Skeletal muscle tissue (tissue), 4 donors: ENCODE results near the gene ROBO1. TPM values are rescaled to one million over a fixed set of nuclear protein-coding genes. Genes with fewer than 3 reads are reported as not detected.

ENCODE experiments used
- H3K27ac ChIP-seq: one replicate; pipeline ENCODE4 v1.7.0; 2013; ENCODE audit warnings: mild to moderate bottlenecking, low read depth, low read length, inconsistent platforms
- H3K27me3 ChIP-seq, 3 donors: one replicate each; pipeline ENCODE4 v1.7.0; 2013; ENCODE audit warnings: low read length in 3 of 3; ENCODE audit not compliant: control insufficient read depth in 3 of 3, insufficient read depth in 3 of 3
- H3K36me3 ChIP-seq, 3 donors: one replicate each; pipeline ENCODE4 v1.7.0; 2013; ENCODE audit warnings: low read length in 3 of 3; ENCODE audit not compliant: control insufficient read depth in 3 of 3, insufficient read depth in 3 of 3
- H3K4me1 ChIP-seq, 3 donors: one replicate each; pipeline ENCODE4 v1.7.0; 2013; ENCODE audit warnings: low read length in 3 of 3, mild to moderate bottlenecking in 3 of 3; ENCODE audit not compliant: control insufficient read depth in 3 of 3, insufficient read depth in 3 of 3
- H3K4me3 ChIP-seq, 3 donors: one replicate each; pipeline ENCODE4 v1.7.0; 2013; ENCODE audit warnings: low read length in 3 of 3
- H3K9ac ChIP-seq, 3 donors: one replicate each; pipeline ENCODE4 v1.7.0; 2013; ENCODE audit warnings: low read length in 3 of 3, mild to moderate bottlenecking in 3 of 3, moderate library complexity in 2 of 3, low read depth in 1 of 3
- H3K9me3 ChIP-seq, 3 donors: one replicate each; pipeline ENCODE4 v1.7.0; 2013; ENCODE audit warnings: low read length in 3 of 3; ENCODE audit not compliant: control insufficient read depth in 3 of 3
- total RNA-seq: library from RNA; depleted of rRNA; stranded (reverse); fragments of >200 nt; gene quantifications from one replicate; pipeline ENCODE4 v1.2.3, GENCODE V29; 2014
- donor health status: Osteomylitis.

The ROBO1 gene
- total RNA-seq, 1 donor from 2014 or later, result 20.4 TPM

- H3K27me3 ChIP-seq, result no peaks in the 10 kb centered on the region
- no peak overlapping the region for H3K9ac ChIP-seq
- peaks cover 0 to 4% (median 0%) of the 10 kb centered on the region in 3 donors for H3K36me3 ChIP-seq
- H3K9me3 ChIP-seq, result no peaks in the 10 kb centered on the region
- no peak overlapping the region for H3K4me3 ChIP-seq
- no peak overlapping the region for H3K27ac ChIP-seq
- no peaks in the 10 kb centered on the region for H3K4me1 ChIP-seq
These were observed 1146.6 kb downstream of the ROBO1 start for GRCh38 chr3:78621061-78621716.

GRCh38 chr3:78614486-78614885 lies 1153.3 kb downstream of the ROBO1 start:
- H3K27ac ChIP-seq, result no peak overlapping the region
- no peaks in the 10 kb centered on the region for H3K9me3 ChIP-seq
- H3K36me3 ChIP-seq, result peaks cover 0 to 4% (median 0%) of the 10 kb centered on the region in 3 donors
- no peaks in the 10 kb centered on the region for H3K27me3 ChIP-seq
- no peak overlapping the region for H3K9ac ChIP-seq
- no peaks in the 10 kb centered on the region for H3K4me1 ChIP-seq
- H3K4me3 ChIP-seq, result no peak overlapping the region

- Histone ChIP-seq H3K9ac (no peak overlapping the region), H3K4me3 (no peak overlapping the region), H3K9me3 (no peaks in the 10 kb centered on the region), H3K27ac (no peak overlapping the region), H3K36me3 (peaks cover 0 to 4% (median 0%) of the 10 kb centered on the region in 3 donors), H3K27me3 (no peaks in the 10 kb centered on the region), H3K4me1 (no peaks in the 10 kb centered on the region)
These were observed 1154.3 kb downstream of the ROBO1 start for GRCh38 chr3:78613421-78613879.

- H3K9me3 ChIP-seq, result no peaks in the 10 kb centered on the region
- H3K4me1 ChIP-seq, result no peaks in the 10 kb centered on the region
- H3K36me3 ChIP-seq, result peaks cover 0 to 5% (median 3%) of the 10 kb centered on the region in 3 donors
- no peak overlapping the region for H3K9ac ChIP-seq
- no peaks in the 10 kb centered on the region for H3K27me3 ChIP-seq
- H3K4me3 ChIP-seq, result no peak overlapping the region
- no peak overlapping the region for H3K27ac ChIP-seq
These were observed 1156.5 kb downstream of the ROBO1 start for GRCh38 chr3:78611278-78611677.

- no peaks in the 10 kb centered on the region for H3K4me1 ChIP-seq
- H3K27me3 ChIP-seq, result no peaks in the 10 kb centered on the region
- no peaks in the 10 kb centered on the region for H3K9me3 ChIP-seq
- H3K9ac ChIP-seq, result no peak overlapping the region
- no peak overlapping the region for H3K4me3 ChIP-seq
- no peak overlapping the region for H3K27ac ChIP-seq
- peaks cover 0 to 6% (median 5%) of the 10 kb centered on the region in 3 donors for H3K36me3 ChIP-seq
These were observed 1157.2 kb downstream of the ROBO1 start for GRCh38 chr3:78610462-78611125.

GRCh38 chr3:78606756-78607155 lies 1161.0 kb downstream of the ROBO1 start:
- no peak overlapping the region for H3K27ac ChIP-seq
- H3K9ac ChIP-seq, result no peak overlapping the region
- H3K36me3 ChIP-seq, result peaks cover 0 to 6% (median 5%) of the 10 kb centered on the region in 3 donors
- no peak overlapping the region for H3K4me3 ChIP-seq
- H3K4me1 ChIP-seq, result no peaks in the 10 kb centered on the region
- H3K27me3 ChIP-seq, result no peaks in the 10 kb centered on the region
- H3K9me3 ChIP-seq, result no peaks in the 10 kb centered on the region

- no peaks in the 10 kb centered on the region for H3K9me3 ChIP-seq
- no peak overlapping the region for H3K27ac ChIP-seq
- no peak overlapping the region for H3K4me3 ChIP-seq
- no peaks in the 10 kb centered on the region for H3K27me3 ChIP-seq
- H3K36me3 ChIP-seq, result peaks cover 0 to 6% (median 5%) of the 10 kb centered on the region in 3 donors
- H3K9ac ChIP-seq, result no peak overlapping the region
- no peaks in the 10 kb centered on the region for H3K4me1 ChIP-seq
These were observed 1162.6 kb downstream of the ROBO1 start for GRCh38 chr3:78605178-78605577.

- Histone ChIP-seq H3K9me3 (no peaks in the 10 kb centered on the region), H3K36me3 (peaks cover 0 to 6% (median 5%) of the 10 kb centered on the region in 3 donors), H3K9ac (no peak overlapping the region), H3K27me3 (no peaks in the 10 kb centered on the region), H3K27ac (no peak overlapping the region), H3K4me3 (no peak overlapping the region), H3K4me1 (no peaks in the 10 kb centered on the region)
These were observed 1163.5 kb downstream of the ROBO1 start for GRCh38 chr3:78604341-78604740.

- no peaks in the 10 kb centered on the region for H3K4me1 ChIP-seq
- H3K4me3 ChIP-seq, result no peak overlapping the region
- no peak overlapping the region for H3K9ac ChIP-seq
- H3K36me3 ChIP-seq, result peaks cover 0 to 3% (median 0%) of the 10 kb centered on the region in 3 donors
- H3K9me3 ChIP-seq, result no peaks in the 10 kb centered on the region
- H3K27me3 ChIP-seq, result no peaks in the 10 kb centered on the region
- no peak overlapping the region for H3K27ac ChIP-seq
These were observed 1166.5 kb downstream of the ROBO1 start for GRCh38 chr3:78601249-78601648.

GRCh38 chr3:78589778-78590177 lies 1178.0 kb downstream of the ROBO1 start:
- Histone ChIP-seq H3K4me3 (no peak overlapping the region), H3K27me3 (no peaks in the 10 kb centered on the region), H3K9me3 (no peaks in the 10 kb centered on the region), H3K27ac (no peak overlapping the region), H3K4me1 (no peaks in the 10 kb centered on the region), H3K9ac (no peak overlapping the region), H3K36me3 (no peaks in the 10 kb centered on the region)
